IPS-NIHi11 (cell line): ENCODE measurements around the gene MSL3B.

Experiments used
- DNase-seq: peaks from one replicate; pipeline ENCODE4 v3.0.0; 2012; ENCODE audit warnings: mixed read lengths, low spot score

MSL3B gene

GRCh38 chr2:233853353-233853752 is 14.8 kb downstream of the MSL3B start:
- no peak for DNase-seq

DNA sequence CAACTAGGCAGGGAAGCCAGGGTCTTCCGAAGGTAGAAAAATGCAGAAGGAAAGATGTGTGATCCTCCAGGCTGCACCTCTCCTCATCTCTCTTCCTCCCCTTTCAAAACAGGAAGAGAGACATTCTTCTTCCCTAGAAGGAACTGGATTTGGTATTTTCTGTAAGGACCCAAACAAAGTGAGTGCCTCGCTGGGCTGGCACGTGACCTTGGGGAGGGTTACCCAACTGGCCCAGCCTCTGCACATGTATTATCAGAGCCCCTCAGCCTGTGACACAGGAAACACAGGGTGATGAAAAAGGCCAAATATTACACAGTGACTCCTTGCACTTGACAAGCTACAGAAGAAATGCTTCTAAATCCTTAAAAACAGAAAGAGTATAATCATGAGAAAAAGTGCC is 16.1 kb downstream of the MSL3B start:
- DNase-seq, result no peak

DNA sequence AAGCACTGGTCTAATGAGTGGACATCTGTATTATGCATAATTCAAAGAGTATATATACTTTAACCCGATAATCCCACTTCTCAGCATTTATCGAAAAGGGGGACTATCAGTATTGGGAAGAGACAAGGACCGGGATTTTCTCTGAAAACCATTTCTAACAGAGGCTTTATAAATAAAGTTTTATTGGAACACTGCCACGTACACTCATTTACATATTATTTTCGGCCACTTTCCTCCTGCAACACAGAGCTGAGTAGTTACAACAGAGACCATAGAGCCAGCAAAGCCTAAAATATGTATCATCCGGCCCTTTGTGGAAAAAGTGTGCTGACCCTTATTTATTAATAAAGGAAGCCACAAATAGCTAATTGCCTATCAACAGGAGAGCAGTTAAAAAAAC is 17.0 kb downstream of the MSL3B start:
- DNase-seq, result no peak

DNA sequence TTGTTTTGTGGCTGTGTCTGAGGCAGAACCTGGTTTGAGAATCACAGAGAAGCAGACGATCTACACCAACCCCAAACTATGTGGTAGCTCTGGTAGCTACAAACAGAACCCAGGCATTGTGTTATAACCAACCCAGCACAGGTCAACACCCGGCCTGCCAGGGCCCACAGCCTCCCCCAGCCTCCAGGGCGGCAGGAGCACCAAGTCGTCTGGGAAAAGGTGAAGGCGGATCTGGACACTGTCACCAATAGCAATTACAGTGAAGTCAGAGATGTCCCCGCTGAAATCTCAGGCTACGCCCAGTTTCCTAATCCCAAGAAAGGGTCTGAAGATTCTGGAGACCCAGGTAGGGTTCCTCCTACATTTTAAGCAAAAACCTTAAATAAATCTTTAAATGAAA is 17.4 kb downstream of the MSL3B start:
- DNase-seq, result no peak

GRCh38 chr2:233849607-233850271 is 18.4 kb downstream of the MSL3B start:
- DNase-seq, result no peak

DNA sequence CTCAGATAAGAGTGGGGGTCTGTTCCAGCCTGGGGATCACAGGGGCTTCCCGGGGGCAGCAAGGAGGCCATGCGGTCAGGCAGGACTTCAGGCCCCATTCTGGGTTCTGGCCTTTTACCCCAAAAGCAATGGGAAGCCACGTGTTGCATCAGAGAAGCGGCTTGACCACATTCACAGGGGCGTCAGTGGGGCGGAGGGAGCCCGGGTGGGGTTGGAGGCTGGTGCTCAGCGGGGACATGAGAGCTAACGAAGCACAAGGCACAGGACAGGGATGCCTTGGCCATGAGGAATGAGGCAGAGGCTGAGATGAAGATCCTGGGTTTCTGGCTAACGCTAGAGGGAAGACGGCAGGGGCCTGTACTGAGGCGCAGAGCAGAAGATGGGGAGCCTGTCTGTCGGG is 19.9 kb downstream of the MSL3B start:
- no peak for DNase-seq

GRCh38 chr2:233847248-233847898 is 20.8 kb downstream of the MSL3B start:
- DNase-seq, result no peak

DNA sequence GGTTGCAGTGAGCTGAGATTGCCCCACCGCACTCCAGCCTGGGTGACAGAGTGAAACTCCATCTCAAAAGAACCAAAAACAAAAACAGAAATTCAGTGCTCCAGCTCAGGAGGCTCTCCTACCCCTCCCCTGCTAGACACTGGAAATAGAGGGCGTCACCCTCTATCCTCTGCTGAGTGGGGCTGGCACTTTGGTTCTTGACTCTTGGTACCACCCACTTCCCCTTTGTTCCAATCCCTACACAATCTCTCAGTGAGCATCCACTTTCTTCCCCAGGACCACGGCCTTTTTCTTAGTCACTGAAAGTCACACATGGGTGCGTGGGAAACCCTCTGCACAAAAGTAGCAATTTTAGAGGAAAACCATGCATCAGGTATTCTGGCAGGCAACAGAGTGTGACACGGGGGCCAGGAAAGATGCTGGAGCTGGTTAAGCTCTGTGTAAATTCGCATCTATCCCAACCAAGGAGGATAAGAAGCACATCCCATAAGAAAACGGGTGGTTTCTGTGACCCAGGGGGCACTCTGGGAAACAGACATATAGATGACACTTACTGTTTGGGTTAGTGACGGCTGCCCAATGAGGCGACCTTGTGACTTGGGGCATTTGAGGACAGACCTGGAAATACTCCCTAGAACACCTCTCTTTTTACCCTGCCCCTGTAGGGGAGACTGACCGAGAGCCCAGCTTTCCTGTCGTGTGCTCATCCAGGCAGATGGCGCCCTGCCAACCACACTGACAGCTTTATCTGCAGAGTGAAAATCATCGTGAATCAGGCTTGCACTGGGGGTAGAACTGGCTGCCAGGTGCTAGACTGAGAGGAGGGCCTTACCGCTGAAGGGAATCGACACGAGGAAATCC is 21.6 kb downstream of the MSL3B start:
- no peak for DNase-seq

GRCh38 chr2:233845301-233846060 is 22.7 kb downstream of the MSL3B start:
- no peak for DNase-seq

- no peak for DNase-seq
These were observed 23.4 kb downstream of the MSL3B start for GRCh38 chr2:233844836-233845235.

- no peak for DNase-seq
These were observed 23.9 kb downstream of the MSL3B start for GRCh38 chr2:233844064-233844807.

DNA sequence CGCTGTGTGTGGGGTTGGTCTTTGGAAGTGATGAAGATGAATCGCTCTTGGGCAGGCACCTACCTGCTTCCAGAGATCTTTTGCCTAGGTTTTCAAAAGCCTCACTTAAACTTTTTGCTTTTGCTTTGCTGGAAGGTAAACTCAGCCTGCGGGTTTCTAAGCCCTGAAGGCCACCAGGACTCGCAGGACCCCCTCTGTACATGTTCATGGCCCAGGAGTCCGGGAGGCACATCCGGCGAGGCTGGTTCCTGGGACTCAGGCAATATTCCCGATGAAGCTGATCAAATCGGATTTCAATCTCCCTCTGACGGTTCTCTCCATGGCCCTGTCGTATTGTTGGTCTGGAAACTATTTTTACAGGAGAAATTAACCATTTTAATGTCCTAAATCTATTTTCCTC is 27.0 kb downstream of the MSL3B start:
- no peak for DNase-seq

GRCh38 chr2:233840520-233840919 is 27.7 kb downstream of the MSL3B start:
- no peak for DNase-seq

DNA sequence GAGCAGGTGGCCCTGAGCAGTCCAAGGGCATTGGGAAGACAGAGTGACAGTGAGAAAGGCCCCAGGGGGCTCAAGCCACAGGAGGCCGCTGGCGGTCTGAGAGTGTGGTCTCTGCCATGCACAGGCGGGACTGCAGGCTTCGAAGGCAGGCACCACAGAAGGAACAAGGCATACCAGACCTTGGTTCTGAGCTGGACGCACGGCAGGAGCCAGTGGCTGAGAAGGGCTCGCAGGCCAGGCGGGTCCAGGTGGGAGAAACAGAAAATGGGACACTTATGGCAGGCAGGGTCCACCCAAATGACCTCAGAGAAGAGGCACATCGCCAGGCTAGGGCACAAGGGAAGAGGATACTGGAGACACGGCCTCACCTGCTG is 28.8 kb downstream of the MSL3B start:
- DNase-seq, result no peak

DNA sequence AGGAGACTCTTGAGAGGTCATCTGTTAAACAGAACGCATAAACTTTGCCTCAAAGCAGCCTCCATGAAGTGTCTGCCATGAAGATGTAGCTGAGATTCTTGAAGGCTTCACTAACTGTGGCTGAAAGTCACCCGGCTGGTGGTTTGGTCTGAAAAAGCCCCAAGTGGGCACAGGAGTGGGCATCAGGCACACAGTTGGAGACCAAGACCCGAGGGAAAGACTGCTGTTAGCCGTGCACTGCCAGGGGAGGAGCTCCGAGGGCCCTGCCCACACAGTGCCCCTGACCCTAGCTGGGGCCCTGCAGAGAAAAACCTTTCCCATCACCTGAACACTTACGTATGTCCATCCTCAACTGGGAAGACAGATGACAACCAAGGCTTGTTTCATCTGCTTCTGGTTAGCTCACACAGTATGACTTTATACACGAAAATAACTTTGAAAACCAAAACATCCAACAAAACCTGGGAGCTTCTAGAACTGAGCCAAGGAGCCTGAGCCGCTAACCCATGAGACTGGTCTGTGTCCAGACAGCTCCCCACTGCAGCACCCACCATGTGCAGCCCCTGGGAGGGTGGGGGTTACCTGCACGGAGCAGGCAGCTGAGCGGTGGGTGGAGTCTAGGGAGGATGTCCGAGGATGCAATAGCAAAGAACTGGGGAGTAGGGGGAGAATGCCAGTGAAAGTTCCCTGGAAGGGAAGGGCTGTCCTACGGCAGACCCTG is 29.3 kb downstream of the MSL3B start:
- no peak for DNase-seq

DNA sequence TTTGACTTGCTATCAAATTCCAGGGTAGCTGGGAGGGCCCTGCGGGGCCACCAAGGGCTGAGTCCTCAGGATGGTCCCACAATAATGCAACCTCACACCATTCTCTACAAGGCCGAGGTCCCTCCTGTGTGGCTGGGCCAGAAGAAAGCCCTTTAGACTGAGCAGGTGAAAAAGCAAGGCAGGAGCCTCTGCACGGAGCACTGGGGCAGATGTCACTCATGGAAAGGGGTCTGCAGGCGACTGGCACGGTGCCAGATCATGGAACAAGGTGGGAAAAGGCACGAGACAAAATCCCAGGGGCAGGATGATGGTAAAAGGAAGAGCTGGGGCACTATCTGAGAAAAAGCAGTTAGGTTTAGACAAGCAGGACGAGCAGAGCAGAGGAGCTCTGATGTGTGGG is 29.9 kb downstream of the MSL3B start:
- no peak for DNase-seq

- no peak for DNase-seq
These were observed 30.4 kb downstream of the MSL3B start for GRCh38 chr2:233837694-233838229.

- DNase-seq, result no peak
These were observed 31.8 kb downstream of the MSL3B start for GRCh38 chr2:233836359-233836758.

- no peak for DNase-seq
These were observed 32.7 kb downstream of the MSL3B start for GRCh38 chr2:233835230-233836186.

DNA sequence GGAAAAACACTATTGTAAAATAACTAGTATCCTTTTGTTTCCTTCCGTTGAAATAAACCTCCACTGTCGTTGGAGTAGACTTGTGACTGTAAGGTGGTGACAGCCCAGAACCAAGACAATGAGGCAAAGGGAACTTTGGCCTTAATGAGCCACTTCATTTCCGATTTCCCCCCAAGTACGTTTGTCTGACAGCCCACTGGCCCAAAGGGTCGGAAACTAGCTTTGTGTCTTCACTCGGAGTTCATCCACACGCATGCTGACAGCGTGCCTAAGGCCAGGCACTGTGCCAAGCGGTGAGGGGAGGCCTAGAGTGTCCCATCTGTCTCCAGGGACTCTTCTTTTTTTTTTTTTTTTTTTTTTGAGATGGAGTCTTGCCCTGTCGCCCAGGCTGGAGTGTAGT is 34.8 kb downstream of the MSL3B start:
- DNase-seq, result no peak
